ENCODE measurements around the gene ZNF227.
"Not testable (repeated sequence)": the region's sequence is repeated elsewhere in the genome, so short reads cannot be mapped to it uniquely, and the experiment has no call there.

The ZNF227 gene

GRCh38 chr19:44212250-44212865 is at the start of gene ZNF227:
ZNF227 (plus strand) TSS chr19:44212532; CDS start chr19:44217793, 5,261 bp downstream.
- DNase-seq (ENCODE audit: low read depth in 2 of 2) = peak; percentile 65 to 69

GRCh38 chr19:44163789-44164188 is 48.5 kb upstream of the ZNF227 start:
- DNase-seq (ENCODE audit: low read depth in 2 of 2) = no peak

- DNase-seq (ENCODE audit: low read depth in 2 of 2) = no peak
Measured at GRCh38 chr19:44164327-44164672, 48.0 kb upstream of the ZNF227 start.

DNA sequence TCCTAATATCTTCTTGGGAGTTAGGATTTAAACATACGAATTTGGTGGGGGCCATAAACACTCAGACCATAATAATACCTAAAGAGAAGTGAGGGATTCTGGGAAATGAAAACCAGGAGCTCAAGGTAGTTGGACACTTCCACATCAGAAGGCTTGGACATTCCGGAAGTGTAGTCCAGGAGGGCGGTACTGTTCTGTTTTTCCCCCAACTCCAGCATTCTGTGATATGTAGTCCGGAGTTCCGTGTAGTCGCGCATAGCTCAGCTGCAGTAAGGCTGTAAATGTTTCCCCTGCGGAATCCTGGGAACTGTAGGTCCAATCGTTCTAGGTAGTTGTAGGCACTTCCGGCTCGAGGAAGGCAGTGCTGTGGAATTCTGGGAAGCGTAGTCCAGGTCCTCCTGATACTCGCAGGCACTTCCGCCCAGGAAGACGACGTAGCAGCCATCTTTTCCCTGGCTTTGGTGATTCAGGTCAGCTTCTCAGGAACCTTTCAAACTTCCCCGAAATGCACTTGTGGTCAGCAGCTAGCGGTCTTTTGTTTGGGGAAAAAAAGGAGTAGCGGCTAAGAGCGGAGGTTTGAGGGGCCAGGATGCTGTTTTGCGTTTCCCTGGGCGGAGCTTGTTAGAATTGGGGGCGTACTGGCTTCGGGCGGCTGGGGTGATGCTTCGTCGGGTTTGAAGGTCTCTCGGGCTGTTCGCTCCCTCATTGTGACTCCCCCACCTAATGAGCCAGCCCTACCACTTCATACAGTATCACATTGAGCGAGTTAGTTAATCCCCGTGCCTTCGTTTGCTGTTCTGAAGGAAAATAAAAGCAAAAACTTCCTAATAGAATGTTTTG is 47.4 kb upstream of the ZNF227 start, which contains the start of gene ZNF226:
ZNF226 (plus strand) TSS at position 428 of the 840 bp plus-strand sequence. CDS start 4,981 bp downstream, outside the sequence.
- peak; percentile 53 to 70 for DNase-seq (ENCODE audit: low read depth in 2 of 2)

GRCh38 chr19:44170660-44171059 is 41.7 kb upstream of the ZNF227 start:
- DNase-seq (ENCODE audit: low read depth in 2 of 2) = not testable (repeated sequence)

DNA sequence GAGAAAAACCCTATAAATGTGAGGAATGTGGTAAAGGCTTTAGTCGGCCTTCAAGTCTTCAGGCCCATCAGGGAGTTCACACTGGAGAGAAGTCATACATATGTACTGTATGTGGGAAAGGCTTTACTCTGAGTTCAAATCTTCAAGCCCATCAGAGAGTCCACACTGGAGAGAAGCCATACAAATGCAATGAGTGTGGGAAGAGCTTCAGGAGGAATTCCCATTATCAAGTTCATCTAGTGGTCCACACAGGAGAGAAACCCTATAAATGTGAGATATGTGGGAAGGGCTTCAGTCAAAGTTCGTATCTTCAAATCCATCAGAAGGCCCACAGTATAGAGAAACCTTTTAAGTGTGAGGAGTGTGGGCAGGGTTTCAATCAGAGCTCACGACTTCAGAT is 35.7 kb upstream of the ZNF227 start:
- no peak for DNase-seq (ENCODE audit: low read depth in 2 of 2)

- DNase-seq (ENCODE audit: low read depth in 2 of 2) = no peak
Measured at GRCh38 chr19:44180968-44181367, 31.4 kb upstream of the ZNF227 start.

DNA sequence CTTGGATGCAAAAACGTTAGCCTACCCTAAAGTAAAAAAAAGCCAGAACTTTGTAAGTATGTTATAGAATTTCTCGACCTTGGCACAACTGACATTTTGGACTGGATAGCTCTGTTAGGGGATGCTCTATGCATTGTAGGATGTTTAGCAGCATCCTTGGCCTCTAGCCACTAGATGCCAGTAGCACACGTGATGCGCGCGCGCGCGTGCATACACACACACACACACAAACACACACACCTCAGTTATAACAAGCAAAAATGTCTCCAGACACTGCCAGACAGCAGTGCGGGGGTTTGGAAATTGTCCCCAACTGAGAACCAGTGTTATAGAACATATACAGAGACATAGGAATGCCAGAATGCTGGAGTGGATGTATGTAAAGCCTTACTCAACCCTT is 30.2 kb upstream of the ZNF227 start:
- DNase-seq (ENCODE audit: low read depth in 2 of 2) = no peak

DNA sequence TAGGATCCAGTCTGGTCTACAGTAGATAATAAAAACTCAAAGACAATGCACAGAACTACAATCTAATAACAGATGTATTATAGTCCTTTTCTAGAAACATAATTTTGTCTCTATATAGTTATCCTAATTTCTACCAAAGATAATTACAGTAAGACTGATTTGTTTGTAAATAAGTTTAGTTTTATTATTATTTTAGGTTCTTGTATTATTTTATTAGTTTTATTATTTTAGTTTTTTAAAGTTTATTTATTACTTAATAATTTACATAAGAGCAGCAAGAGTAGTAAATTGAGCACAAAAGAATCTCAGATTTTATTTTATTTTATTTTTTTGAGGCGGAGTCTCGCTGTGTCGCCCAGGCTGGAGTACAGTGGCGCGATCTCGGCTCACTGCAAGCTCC is 22.3 kb upstream of the ZNF227 start:
- no peak for DNase-seq (ENCODE audit: low read depth in 2 of 2)

GRCh38 chr19:44192127-44192526 is 20.2 kb upstream of the ZNF227 start:
- DNase-seq (ENCODE audit: low read depth in 2 of 2) = no peak

DNA sequence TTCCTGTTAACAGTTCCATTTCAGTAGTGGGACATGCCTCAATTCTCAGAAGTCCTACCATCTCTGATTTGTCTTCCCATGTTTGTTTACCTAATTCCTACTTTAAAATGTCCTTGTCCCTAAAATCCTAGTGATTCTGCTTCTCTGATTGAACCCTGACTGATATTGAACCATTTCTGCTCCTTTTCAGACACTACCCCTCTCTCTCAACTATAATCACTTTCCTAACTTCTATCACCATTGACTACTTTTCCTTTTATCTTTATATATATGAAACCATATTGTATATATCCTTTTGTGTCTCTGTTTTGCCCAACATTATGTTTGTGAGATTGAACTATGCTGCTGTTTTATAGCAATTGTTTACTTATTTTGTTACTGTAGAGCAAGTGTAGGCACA is 15.6 kb upstream of the ZNF227 start:
- DNase-seq (ENCODE audit: low read depth in 2 of 2) = no peak

GRCh38 chr19:44202470-44202869 is 9.9 kb upstream of the ZNF227 start:
- no peak for DNase-seq (ENCODE audit: low read depth in 2 of 2)

DNA sequence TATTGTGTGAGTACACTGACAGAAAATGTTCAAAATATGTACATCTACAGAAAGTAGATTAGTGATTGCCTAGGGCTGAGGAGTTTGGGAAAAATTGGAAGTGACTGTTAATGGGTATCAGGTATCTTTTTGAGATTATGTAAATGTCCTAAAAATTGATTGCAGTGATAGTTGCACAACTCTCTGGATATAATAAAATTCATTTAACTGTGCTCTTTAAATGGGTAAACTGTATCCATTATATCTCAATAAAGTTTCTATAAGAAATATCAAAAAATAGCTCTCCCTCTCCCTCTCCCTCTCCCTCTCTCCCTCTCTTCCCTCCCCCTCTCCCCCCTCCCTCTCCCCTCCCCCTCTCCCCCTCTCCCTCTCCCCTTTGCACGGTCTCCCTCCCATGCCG is 9.4 kb upstream of the ZNF227 start:
- no peak for DNase-seq (ENCODE audit: low read depth in 2 of 2)

DNA sequence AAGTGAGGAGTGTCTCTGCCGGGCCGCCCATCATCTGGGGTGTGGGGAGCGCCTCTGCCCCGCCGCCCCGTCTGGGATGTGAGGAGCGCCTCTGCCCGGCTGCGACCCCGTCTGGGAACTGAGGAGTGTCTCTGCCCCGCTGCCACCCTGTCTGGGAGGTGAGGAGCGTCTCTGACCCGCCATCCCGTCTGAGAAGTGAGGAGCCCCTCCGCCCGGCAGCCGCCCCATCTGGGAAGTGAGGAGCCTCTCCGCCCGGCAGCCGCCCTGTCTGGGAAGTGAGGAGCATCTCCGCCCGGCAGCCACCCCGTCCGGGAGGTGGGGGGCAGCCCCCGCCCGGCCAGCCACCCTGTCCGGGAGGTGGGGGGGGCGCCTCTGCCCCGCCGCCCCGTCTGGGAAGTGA is 8.5 kb upstream of the ZNF227 start:
- not testable (repeated sequence) for DNase-seq (ENCODE audit: low read depth in 2 of 2)

DNA sequence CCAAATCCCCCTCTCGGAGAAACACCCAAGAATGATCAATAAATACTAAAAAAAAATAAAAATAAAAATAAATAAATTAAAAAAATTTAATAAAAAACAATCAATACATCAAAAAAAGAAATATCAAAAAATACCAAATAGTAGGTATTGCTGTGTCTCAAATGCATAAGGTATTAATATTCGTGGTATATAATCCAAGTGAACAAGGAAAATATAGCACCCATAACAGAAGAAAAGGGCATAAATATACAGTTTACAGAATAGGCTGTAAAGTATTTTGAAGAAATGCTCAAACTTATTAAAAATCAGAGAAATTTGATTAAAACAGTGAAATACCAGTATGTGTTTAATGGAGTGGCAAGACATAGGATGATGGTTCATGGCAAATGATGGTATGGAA is 7.6 kb upstream of the ZNF227 start:
- no peak for DNase-seq (ENCODE audit: low read depth in 2 of 2)

GRCh38 chr19:44207126-44207803 is 5.1 kb upstream of the ZNF227 start:
- DNase-seq (ENCODE audit: low read depth in 2 of 2) = peak; percentile 61 to 67

DNA sequence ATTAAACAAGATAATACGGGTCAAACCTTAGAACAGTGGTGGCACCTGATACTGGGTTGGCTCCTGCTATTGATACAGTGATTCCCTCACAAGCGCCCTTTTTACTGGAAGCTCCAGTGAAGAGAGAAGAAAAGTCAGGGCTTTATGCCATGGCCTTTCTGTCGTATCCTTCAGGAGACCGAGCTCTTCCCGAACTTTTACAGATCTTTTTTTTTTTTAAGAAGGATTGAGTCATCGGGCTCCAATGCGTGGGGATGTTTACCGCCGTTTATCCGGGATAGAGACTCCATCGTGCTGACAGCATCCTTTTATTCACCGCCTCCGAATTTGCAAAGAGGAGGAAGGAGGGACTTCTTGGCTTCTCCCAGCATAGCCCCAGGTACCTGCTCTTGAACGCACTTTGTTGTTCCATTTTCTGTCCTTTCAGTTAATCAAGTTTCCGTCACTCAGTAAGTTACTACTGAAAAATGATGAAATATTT is 574 bp downstream of the ZNF227 start:
- DNase-seq (ENCODE audit: low read depth in 2 of 2) = no peak

GRCh38 chr19:44219926-44220325 is 7.6 kb downstream of the ZNF227 start:
- not testable (repeated sequence) for DNase-seq (ENCODE audit: low read depth in 2 of 2)

DNA sequence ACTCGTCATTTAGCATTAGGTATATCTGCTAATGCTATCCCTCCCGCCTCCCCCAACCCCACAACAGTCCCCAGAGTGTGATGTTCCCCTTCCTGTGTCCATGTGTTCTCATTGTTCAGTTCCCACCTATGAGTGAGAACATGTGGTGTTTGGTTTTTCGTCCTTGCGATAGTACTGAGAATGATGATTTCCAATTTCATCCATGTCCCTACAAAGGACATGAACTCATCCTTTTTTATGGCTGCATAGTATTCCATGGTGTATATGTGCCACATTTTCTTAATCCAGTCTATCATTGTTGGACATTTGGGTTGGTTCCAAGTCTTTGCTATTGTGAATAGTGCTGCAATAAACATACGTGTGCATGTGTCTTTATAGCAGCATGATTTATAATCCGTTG is 8.4 kb downstream of the ZNF227 start:
- not testable (repeated sequence) for DNase-seq (ENCODE audit: low read depth in 2 of 2)

GRCh38 chr19:44221291-44221690 is 9.0 kb downstream of the ZNF227 start:
- DNase-seq (ENCODE audit: low read depth in 2 of 2) = not testable (repeated sequence)

GRCh38 chr19:44228318-44228717 is 16.0 kb downstream of the ZNF227 start:
- no peak for DNase-seq (ENCODE audit: low read depth in 2 of 2)

DNA sequence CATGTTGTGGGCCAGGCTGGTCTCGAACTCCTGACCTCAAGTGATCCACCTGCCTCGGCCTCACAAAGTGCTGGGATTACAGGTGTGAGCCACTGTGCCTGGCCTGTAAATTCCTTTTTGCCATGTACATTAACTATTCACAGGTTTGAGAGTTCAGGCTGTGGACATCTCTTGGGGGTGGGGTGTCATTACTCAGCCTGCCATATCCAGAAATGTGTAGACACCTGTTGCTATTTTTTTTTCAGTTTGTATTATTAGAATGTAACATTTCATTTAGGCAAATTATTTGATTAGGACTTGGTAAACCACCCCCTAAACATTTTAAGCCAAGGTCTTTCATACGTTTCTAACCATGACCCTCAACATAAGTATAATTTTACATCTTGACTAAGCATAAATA is 20.5 kb downstream of the ZNF227 start:
- no peak for DNase-seq (ENCODE audit: low read depth in 2 of 2)

DNA sequence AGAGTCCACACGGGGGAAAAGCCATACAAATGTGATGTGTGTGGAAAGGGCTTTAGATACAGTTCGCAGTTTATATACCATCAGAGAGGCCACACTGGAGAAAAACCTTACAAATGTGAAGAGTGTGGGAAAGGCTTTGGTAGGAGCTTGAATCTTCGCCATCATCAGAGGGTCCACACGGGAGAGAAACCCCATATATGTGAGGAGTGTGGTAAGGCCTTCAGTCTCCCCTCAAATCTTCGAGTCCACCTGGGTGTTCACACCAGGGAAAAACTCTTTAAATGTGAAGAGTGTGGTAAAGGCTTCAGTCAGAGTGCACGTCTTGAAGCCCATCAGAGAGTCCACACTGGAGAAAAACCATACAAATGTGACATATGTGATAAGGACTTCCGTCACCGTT is 24.1 kb downstream of the ZNF227 start:
- DNase-seq (ENCODE audit: low read depth in 2 of 2) = no peak

Data from activated CD4-positive, alpha-beta T cell treated with anti-CD3 and anti-CD28 coated beads for 24 hours (primary cell).